GM12864 (cell line): ENCODE results near the gene PLCL1.

Experiments used
- DNase-seq: peaks from one replicate; pipeline ENCODE4 v3.0.0-alpha.2; 2011; ENCODE audit warnings: low read depth
- H3K4me3 ChIP-seq: 2 replicates; pipeline ENCODE4 v1.5.1; 2011; ENCODE audit warnings: mild to moderate bottlenecking, low read depth, low read length, control low read depth
- CTCF ChIP-seq: IDR thresholded peaks from 2 replicates; pipeline ENCODE4 v1.5.1; 2011; ENCODE audit warnings: low read depth, mild to moderate bottlenecking, moderate library complexity, low read length, control low read depth, inconsistent platforms; ENCODE audit errors: missing control alignments

The PLCL1 gene

DNA sequence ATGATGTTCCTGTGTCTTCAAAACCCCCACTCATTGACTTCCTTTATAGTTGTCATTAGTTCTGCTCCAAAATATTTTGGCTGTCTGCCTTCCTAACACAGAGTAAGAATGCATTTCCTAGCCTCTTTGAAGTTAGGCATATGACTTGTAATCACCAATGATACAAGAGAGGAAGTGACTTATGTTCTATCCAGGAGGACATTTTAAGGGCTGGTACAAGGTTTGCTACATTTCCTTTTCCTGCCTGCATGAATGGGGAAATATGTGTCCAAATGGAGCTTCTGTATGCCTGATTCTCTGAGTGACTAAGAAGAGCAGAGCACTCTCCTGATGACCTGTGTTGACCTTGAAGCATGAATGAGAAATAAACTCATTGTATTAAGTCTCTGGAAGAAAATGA lies 115.1 kb downstream of the PLCL1 start:
- no peak overlapping the region for H3K4me3 ChIP-seq
- no peak for TF ChIP-seq CTCF
- DNase-seq, result no peak

GRCh38 chr2:197920088-197920487 lies 115.7 kb downstream of the PLCL1 start:
- no peak for TF ChIP-seq CTCF
- no peak for DNase-seq
- H3K4me3 ChIP-seq, result no peak overlapping the region

DNA sequence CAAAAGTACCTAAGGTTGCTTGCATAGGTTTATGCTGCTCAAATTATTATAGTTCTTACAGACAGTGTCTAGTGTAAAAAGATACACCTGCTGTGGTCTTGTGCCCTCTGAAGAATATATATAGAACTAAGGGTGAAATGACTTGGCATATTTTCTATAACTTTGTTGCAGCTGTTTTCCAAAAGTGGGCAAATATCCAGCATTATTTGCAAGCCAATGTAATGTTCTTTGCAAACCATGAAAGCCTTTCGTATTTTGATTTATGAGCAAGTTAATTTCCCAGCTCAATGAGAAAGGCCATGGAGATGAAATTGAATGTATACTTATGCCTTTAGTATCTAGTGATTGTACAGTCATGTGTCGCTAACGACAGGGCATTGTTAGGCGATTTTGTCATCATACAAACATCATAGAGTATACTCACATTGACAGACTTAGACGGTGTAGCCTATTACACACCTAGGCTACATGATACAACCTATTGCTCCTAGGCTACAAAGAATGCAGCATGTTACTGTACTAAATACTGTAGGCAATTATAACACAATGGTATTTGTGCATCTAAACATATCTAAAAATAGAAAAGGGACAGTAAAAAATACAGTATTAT lies 116.3 kb downstream of the PLCL1 start:
- H3K4me3 ChIP-seq, result no peak overlapping the region
- no peak for DNase-seq
- TF ChIP-seq CTCF, result no peak

DNA sequence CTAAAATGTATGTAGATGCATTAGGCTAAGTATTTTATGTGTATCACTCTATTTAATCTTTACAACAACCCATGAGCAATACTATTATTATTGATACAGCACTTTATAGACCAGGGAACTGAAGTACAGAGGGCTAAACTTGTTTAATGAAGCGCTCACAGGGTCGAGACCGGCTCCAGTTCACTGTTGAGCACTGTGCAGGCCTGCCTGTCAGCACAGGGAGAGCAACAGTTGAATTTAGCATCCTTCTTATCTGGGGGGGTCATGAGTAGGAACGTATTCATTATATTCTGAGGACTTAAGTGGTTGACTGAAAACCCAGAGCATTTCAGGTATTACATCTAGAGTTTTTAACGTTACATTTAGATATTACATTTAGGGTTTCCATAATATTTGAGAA lies 120.1 kb downstream of the PLCL1 start:
- TF ChIP-seq CTCF, result no peak
- no peak for DNase-seq

DNA sequence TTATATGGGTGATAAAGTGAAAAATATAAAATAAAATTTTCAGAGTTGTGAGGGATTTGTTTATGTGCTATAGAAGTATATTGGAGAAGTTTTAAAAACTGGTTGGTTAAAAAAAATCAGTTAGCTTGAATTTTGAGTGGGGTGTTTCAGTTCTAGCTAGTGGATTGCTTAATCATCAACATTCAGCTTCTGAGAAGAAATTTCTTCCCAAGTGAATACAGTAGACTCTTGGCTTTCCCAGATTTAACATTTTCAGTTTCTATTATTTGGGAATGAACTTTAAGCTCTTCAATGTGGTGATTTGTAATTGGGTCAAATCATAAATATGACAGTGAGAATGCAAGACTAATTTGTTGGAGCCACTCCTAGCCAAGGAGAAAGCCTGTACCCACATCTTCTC lies 120.8 kb downstream of the PLCL1 start:
- no peak overlapping the region for H3K4me3 ChIP-seq
- no peak for DNase-seq
- TF ChIP-seq CTCF, result no peak

More for the DNA sequence above, 120.1 kb downstream of the PLCL1 start:
- no peak overlapping the region for H3K4me3 ChIP-seq

- no peak for TF ChIP-seq CTCF
- no peak for DNase-seq
- H3K4me3 ChIP-seq, result no peak overlapping the region
Measured at GRCh38 chr2:197925976-197926375, 121.6 kb downstream of the PLCL1 start.

GRCh38 chr2:197926673-197927072 lies 122.3 kb downstream of the PLCL1 start:
- no peak for TF ChIP-seq CTCF
- no peak overlapping the region for H3K4me3 ChIP-seq
- no peak for DNase-seq
